ENCODE data around the gene NCAM1.
A peak's percentile ranks its signal among the peaks of the same experiment; 100 is the strongest.

The NCAM1 gene

GRCh38 chr11:112975051-112975450, 13.8 kb downstream of the NCAM1 start:
- Histone ChIP-seq H3K4me1 (ENCODE audit: control insufficient read depth, insufficient read depth, low read length) (peaks cover 21% of the 10 kb centered on the region), H3K27ac (ENCODE audit: extremely low read depth, low read depth, low read length) (no peak overlapping the region), H3K4me3 (ENCODE audit: low read depth, low read length) (no peak overlapping the region), H3K9me3 (ENCODE audit: control insufficient read depth, insufficient read depth, low read depth, low read length) (no peaks in the 10 kb centered on the region), H3K36me3 (ENCODE audit: control insufficient read depth in 2 of 2, insufficient read depth in 1 of 2, low read length in 2 of 2) (no peaks in the 10 kb centered on the region)
- POLR2A ChIA-PET = no interaction called here
- no peak for TF ChIP-seq WT1 (tag by site-specific recombination; IDR thresholded peaks at IDR 0.05)
- TF ChIP-seq GFI1B (tag by site-specific recombination; IDR thresholded peaks at IDR 0.05) = 0 out of 2 replicates have a peak, but pooled peaks have one; percentile 23
- CTCF ChIA-PET = interaction anchor here (0.6 to 0.7 kb wide), 2 partner anchors 140 to 452 kb away, joined by 3 read pairs; no protein-coding TSS in a partner anchor

- ChIA-PET POLR2A (no interaction called here), CTCF (interaction anchor here (0.7 kb wide), 2 partner anchors 15 to 453 kb away, joined by 3 to 4 read pairs; no protein-coding TSS in a partner anchor)
- H3K4me1 ChIP-seq (ENCODE audit: control insufficient read depth, insufficient read depth, low read length) = peaks cover 21% of the 10 kb centered on the region
- no peak overlapping the region for H3K4me3 ChIP-seq (ENCODE audit: low read depth, low read length)
- no peaks in the 10 kb centered on the region for H3K36me3 ChIP-seq (ENCODE audit: control insufficient read depth in 2 of 2, insufficient read depth in 1 of 2, low read length in 2 of 2)
- no peaks in the 10 kb centered on the region for H3K9me3 ChIP-seq (ENCODE audit: control insufficient read depth, insufficient read depth, low read depth, low read length)
- TF ChIP-seq KLF9 (tag by site-specific recombination; IDR thresholded peaks at IDR 0.05; ENCODE audit: low read depth) (no peak), PRDM6 (tag by site-specific recombination; IDR thresholded peaks at IDR 0.05) (peak; percentile 72), ZNF670 (tag by site-specific recombination; IDR thresholded peaks at IDR 0.05; ENCODE audit: low read depth) (no peak)
- no peak overlapping the region for H3K27ac ChIP-seq (ENCODE audit: extremely low read depth, low read depth, low read length)
Observed at GRCh38 chr11:112975493-112975892, 14.3 kb downstream of the NCAM1 start.

GRCh38 chr11:112977755-112978154, 16.5 kb downstream of the NCAM1 start:
- CTCF ChIA-PET = interaction anchor here (1.1 kb wide), 1 partner anchor 180 kb away, joined by 3 read pairs; no protein-coding TSS in a partner anchor
- Histone ChIP-seq H3K27ac (ENCODE audit: extremely low read depth, low read depth, low read length) (no peak overlapping the region), H3K9me3 (ENCODE audit: control insufficient read depth, insufficient read depth, low read depth, low read length) (no peaks in the 10 kb centered on the region), H3K4me3 (ENCODE audit: low read depth, low read length) (no peak overlapping the region), H3K36me3 (ENCODE audit: control insufficient read depth in 2 of 2, insufficient read depth in 1 of 2, low read length in 2 of 2) (no peaks in the 10 kb centered on the region), H3K4me1 (ENCODE audit: control insufficient read depth, insufficient read depth, low read length) (peaks cover 18% of the 10 kb centered on the region)
- POLR2A ChIA-PET = interaction anchor here (0.6 kb wide), 1 partner anchor 15 kb away, joined by 4 read pairs; no protein-coding TSS in a partner anchor
- TF ChIP-seq ZNF660 (tag by site-specific recombination; IDR thresholded peaks at IDR 0.05) (0 out of 2 replicates have a peak, but pooled peaks have one; percentile 17), SP7 (tag by site-specific recombination; IDR thresholded peaks at IDR 0.05) (0 out of 2 replicates have a peak, but pooled peaks have one; percentile 31), ZFP41 (tag by site-specific recombination; IDR thresholded peaks at IDR 0.05; ENCODE audit: borderline replicate concordance) (no peak), ZBTB11 (tag by site-specific recombination; conservative IDR thresholded peaks at IDR 0.05; ENCODE audit: low read depth) (no peak), ZNF366 (tag by site-specific recombination; conservative IDR thresholded peaks at IDR 0.05) (0 out of 2 replicates have a peak, but pooled peaks have one; percentile 16), ZNF555 (tag by site-specific recombination; conservative IDR thresholded peaks at IDR 0.05) (no peak), ZNF335 (tag by site-specific recombination; conservative IDR thresholded peaks at IDR 0.05) (peak; percentile 82), PRDM10 (tag by site-specific recombination; IDR thresholded peaks at IDR 0.05) (peak; percentile 69; the same call in 1 of the 2 replicates), ZNF518A (tag by site-specific recombination; conservative IDR thresholded peaks at IDR 0.05; ENCODE audit: low read depth) (peak; percentile 47; the same call in 1 of the 2 replicates), KLF9 (tag by site-specific recombination; IDR thresholded peaks at IDR 0.05; ENCODE audit: low read depth) (no peak), ZNF610 (tag by site-specific recombination; IDR thresholded peaks at IDR 0.05; ENCODE audit: borderline replicate concordance) (no peak), ZNF211 (tag by site-specific recombination; IDR thresholded peaks at IDR 0.05; ENCODE audit: low read depth) (no peak)

All from HEK293 (cell line).